ENCODE measurements around the gene CNTNAP1.

DNA sequence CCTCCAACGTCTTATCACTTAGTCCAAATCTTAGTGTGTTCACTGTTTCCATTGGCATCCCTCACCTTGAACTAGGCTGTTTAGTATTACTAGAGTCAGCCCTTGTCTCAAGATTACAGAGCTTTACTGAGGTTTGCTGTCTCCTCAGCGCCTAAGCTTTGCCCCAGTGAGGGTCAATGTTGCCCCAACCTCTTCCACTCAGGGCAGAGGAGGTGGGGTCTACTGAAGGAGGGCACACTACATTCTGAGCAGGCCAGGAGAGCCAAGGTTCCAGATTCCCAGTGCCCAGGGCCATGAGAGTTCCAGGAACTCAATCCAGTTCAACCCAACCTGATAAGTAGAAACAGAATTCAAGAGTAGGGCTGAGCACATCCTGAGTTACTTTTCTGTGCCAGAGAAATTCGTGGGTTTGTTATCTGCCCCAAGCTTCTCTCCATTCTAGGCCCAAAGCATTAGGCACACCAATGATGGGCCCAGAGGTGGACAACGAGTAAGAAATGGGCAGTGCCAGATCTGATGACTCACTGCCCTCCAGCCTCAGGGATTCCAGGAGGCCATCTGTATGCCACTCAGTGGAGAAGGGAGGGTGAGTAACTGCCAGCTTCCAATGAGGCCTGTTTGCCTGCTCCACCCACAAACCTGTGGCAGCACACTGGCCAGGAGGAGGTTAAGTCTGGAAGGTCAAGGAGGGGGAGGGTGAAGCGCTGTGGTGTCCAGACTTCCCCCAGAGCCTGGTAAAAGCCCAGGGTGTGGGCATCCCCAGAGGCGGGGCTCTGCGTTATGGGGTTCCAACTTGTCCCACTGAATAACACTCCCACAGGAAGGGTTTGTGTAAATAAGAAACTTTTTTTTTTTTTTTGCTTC, 15.0 kb upstream of the CNTNAP1 start:
- TF ChIP-seq, protein P1, sequence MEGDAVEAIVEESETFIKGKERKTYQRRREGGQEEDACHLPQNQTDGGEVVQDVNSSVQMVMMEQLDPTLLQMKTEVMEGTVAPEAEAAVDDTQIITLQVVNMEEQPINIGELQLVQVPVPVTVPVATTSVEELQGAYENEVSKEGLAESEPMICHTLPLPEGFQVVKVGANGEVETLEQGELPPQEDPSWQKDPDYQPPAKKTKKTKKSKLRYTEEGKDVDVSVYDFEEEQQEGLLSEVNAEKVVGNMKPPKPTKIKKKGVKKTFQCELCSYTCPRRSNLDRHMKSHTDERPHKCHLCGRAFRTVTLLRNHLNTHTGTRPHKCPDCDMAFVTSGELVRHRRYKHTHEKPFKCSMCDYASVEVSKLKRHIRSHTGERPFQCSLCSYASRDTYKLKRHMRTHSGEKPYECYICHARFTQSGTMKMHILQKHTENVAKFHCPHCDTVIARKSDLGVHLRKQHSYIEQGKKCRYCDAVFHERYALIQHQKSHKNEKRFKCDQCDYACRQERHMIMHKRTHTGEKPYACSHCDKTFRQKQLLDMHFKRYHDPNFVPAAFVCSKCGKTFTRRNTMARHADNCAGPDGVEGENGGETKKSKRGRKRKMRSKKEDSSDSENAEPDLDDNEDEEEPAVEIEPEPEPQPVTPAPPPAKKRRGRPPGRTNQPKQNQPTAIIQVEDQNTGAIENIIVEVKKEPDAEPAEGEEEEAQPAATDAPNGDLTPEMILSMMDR (conservative IDR thresholded peaks at IDR 0.05; ENCODE audit: low read depth, low read length) = no peak
- TF ChIP-seq EZH2 (IDR thresholded peaks at IDR 0.05; ENCODE audit: low read length, unreplicated experiment) = no peak

Data from PC-3 (cell line).